ENCODE data around the gene MTHFD1L.

The MTHFD1L gene

DNA sequence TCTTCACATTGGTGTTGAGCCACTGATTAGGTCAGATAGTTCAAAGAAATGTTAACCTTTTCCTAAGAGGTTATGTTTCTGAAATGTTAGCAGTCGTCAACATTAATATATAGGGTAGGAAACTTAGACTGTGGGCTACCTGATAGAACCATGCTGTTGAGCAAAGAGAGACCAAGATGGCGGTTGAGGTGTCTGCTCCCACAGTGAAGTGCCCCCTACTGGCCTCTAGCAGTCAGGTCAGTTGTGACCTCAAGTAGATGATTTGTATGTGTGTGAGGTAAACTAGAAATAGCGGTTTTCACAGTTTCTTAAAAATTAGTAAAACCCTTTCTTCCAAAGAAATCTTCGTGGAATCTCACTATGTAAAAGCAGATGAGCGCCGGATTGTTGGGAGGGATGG is 40.3 kb downstream of the MTHFD1L start:
- H3K27me3 ChIP-seq, result no peaks in the 10 kb centered on the region
- no peaks in the 10 kb centered on the region for H3K9me3 ChIP-seq
- TF ChIP-seq, protein P1, sequence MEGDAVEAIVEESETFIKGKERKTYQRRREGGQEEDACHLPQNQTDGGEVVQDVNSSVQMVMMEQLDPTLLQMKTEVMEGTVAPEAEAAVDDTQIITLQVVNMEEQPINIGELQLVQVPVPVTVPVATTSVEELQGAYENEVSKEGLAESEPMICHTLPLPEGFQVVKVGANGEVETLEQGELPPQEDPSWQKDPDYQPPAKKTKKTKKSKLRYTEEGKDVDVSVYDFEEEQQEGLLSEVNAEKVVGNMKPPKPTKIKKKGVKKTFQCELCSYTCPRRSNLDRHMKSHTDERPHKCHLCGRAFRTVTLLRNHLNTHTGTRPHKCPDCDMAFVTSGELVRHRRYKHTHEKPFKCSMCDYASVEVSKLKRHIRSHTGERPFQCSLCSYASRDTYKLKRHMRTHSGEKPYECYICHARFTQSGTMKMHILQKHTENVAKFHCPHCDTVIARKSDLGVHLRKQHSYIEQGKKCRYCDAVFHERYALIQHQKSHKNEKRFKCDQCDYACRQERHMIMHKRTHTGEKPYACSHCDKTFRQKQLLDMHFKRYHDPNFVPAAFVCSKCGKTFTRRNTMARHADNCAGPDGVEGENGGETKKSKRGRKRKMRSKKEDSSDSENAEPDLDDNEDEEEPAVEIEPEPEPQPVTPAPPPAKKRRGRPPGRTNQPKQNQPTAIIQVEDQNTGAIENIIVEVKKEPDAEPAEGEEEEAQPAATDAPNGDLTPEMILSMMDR (IDR thresholded peaks at IDR 0.05), result no peak
- H3K4me1 ChIP-seq (ENCODE audit: control insufficient read depth in 1 of 2, insufficient read depth in 1 of 2, low read depth in 1 of 2, low read length in 1 of 2), result peaks cover 19 to 33% of the 10 kb centered on the region in 2 experiments
- H3K36me3 ChIP-seq, result no peaks in the 10 kb centered on the region
- no peak overlapping the region for H3K4me3 ChIP-seq (ENCODE audit: low read depth in 1 of 2, low read length in 1 of 2)
- no peak overlapping the region for H3K27ac ChIP-seq

DNA sequence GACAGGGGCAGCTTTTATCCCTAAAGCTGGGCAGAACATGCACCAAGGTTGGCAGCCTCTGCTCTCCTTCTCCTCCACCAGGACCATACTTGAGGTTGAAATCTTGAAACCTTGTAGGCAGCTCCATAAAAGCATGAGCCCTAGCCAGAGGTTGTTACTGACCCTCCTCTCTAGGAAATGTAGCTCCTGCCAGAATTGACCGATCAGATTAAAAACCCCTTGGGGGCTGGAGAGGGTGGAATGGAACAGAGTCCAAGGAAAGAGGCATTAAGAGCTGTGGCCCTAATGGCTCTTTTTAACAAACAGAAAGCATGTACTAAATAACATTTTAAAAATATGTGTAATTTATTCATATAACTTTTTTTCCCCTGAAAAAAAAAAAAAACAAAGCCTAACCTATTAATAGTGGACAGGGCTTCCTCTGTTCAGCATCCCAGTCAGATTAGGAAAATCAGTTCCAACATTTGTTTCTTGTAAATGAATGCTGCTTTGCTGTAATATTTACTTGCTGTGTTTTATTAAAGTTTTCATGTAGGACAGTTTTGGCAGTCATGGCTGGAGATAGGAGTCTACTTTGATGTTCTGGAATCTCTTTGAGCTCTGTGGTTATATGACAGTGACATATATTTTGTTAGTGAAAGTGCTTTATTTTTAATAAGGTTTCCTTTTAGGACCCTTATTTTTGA is 41.3 kb downstream of the MTHFD1L start:
- Histone ChIP-seq H3K27ac (no peak overlapping the region), H3K4me1 (ENCODE audit: control insufficient read depth in 1 of 2, insufficient read depth in 1 of 2, low read depth in 1 of 2, low read length in 1 of 2) (peaks cover 19 to 33% of the 10 kb centered on the region in 2 experiments)
- TF ChIP-seq, protein P1 (IDR thresholded peaks at IDR 0.05), result no peak

DNA sequence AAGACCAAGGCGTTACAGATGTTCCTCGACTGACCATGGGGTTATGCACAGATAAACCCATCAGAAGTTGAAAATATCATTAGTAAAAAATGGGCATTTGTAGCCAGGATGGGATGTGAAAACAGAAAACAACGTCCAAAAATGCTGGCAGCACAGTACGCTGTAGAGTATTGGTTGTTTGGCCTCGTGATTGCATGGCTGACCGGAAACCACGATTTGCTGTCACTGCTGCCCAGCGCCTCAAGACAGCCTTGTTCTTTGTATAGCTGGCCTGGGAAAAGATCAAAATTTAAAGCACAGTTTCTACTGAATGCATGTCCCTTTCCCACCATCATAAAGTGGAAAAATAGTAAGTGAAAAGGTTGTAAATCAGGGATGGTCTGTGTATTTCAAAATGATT is 41.9 kb downstream of the MTHFD1L start:
- TF ChIP-seq, protein P1 (IDR thresholded peaks at IDR 0.05), result no peak
- Histone ChIP-seq H3K36me3 (no peaks in the 10 kb centered on the region), H3K27ac (no peak overlapping the region), H3K4me1 (ENCODE audit: control insufficient read depth in 1 of 2, insufficient read depth in 1 of 2, low read depth in 1 of 2, low read length in 1 of 2) (peaks cover 19 to 33% of the 10 kb centered on the region in 2 experiments), H3K4me3 (ENCODE audit: low read depth in 1 of 2, low read length in 1 of 2) (no peak overlapping the region), H3K9me3 (no peaks in the 10 kb centered on the region), H3K27me3 (no peaks in the 10 kb centered on the region)

More for the DNA sequence above, 41.3 kb downstream of the MTHFD1L start:
- no peak overlapping the region for H3K4me3 ChIP-seq (ENCODE audit: low read depth in 1 of 2, low read length in 1 of 2)
- no peaks in the 10 kb centered on the region for H3K36me3 ChIP-seq
- H3K9me3 ChIP-seq, result no peaks in the 10 kb centered on the region
- no peaks in the 10 kb centered on the region for H3K27me3 ChIP-seq

DNA sequence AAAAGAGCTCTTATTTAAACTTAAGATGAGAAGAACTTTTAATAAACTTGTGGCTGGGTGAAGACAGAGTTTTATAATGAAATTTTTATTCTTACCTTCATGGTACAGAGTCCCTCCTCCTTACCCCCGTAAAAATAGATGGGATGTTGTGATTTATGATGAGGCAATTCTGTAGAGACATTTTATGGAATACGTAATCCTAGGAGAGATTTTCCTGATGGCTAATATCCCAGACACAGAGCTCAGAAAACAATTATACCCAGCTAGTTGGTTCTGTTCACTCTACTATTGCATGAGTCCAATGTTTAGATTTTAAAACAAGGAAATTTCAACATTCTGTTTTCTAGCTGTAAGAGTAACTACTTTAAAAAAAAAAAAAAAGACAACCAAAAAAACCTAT is 43.4 kb downstream of the MTHFD1L start:
- H3K4me3 ChIP-seq (ENCODE audit: low read depth in 1 of 2, low read length in 1 of 2), result no peak overlapping the region
- H3K9me3 ChIP-seq, result no peaks in the 10 kb centered on the region
- H3K36me3 ChIP-seq, result no peaks in the 10 kb centered on the region
- no peak overlapping the region for H3K27ac ChIP-seq
- peaks cover 14 to 20% of the 10 kb centered on the region in 2 experiments for H3K4me1 ChIP-seq (ENCODE audit: control insufficient read depth in 1 of 2, insufficient read depth in 1 of 2, low read depth in 1 of 2, low read length in 1 of 2)
- no peaks in the 10 kb centered on the region for H3K27me3 ChIP-seq
- TF ChIP-seq, protein P1 (IDR thresholded peaks at IDR 0.05), result no peak

DNA sequence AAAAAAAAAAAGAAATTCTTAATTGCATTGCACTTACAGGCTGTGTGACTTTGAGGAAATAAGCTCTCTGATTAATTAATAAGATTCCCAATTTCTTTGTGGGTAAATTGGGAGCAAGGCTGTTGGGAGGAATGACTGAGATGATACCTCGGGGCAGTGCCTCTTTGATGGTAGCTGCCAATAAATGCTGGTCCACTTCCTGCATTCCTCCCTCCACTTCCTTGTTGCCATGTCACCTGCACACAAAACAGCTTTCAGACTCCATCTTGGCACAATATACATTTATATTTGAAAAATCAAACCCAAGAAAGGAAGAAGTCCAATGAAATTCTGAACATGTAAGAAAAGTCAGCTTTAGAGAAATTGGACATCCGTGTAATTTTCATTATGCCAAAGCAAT is 45.1 kb downstream of the MTHFD1L start:
- Histone ChIP-seq H3K27me3 (no peaks in the 10 kb centered on the region), H3K36me3 (no peaks in the 10 kb centered on the region), H3K9me3 (no peaks in the 10 kb centered on the region), H3K4me3 (ENCODE audit: low read depth in 1 of 2, low read length in 1 of 2) (no peak overlapping the region), H3K4me1 (ENCODE audit: control insufficient read depth in 1 of 2, insufficient read depth in 1 of 2, low read depth in 1 of 2, low read length in 1 of 2) (peaks cover 10 to 12% of the 10 kb centered on the region in 2 experiments), H3K27ac (no peak overlapping the region)
- TF ChIP-seq, protein P1 (IDR thresholded peaks at IDR 0.05), result no peak

Measured in neutrophil (primary cell).